Gastroesophageal sphincter (tissue), 4 donors: ENCODE data around the gene ZNF12. TPM values are rescaled to one million over a fixed set of nuclear protein-coding genes. Genes with fewer than 3 reads are reported as not detected.
"Not testable (repeated sequence)": the region's sequence is repeated elsewhere in the genome, so short reads cannot be mapped to it uniquely, and the experiment has no call there.

Source experiments
- ATAC-seq: fragments of 150-250 bp; one replicate; pipeline ENCODE4 v1.9.1; 2016; ENCODE audit warnings: mild to moderate bottlenecking, moderate library complexity
- H3K27ac ChIP-seq, 4 donors: fragments of 200-600 bp; sonication (generic) in 3 of 4; 1 replicate in 3 of 4; 2 replicates in 1 of 4; pipeline ENCODE4 v1.5.1; 2016 to 2019
- H3K27me3 ChIP-seq: fragments of 200-600 bp; sonication (generic); one replicate; pipeline ENCODE4 v1.5.1; 2019
- H3K36me3 ChIP-seq, 2 donors: fragments of 200-600 bp; sonication (generic); one replicate each; pipeline ENCODE4 v1.5.1; 2019; ENCODE audit warnings: control low read depth in 1 of 2
- H3K4me1 ChIP-seq, 3 donors: fragments of 200-600 bp; sonication (generic); 1 replicate in 2 of 3; 2 replicates in 1 of 3; pipeline ENCODE4 v1.5.1; 2016 to 2019; ENCODE audit warnings: control low read depth in 2 of 3
- H3K4me3 ChIP-seq, 2 donors: fragments of 200-600 bp; sonication (generic); one replicate each; pipeline ENCODE4 v1.5.1; 2019; ENCODE audit warnings: mild to moderate bottlenecking in 1 of 2, moderate library complexity in 1 of 2
- H3K9me3 ChIP-seq, 3 donors: fragments of 200-600 bp; sonication (generic); one replicate each; pipeline ENCODE4 v1.5.1; 2017 to 2019; ENCODE audit warnings: control low read depth in 2 of 3
- CTCF ChIP-seq, 4 experiments: fragments of 200-600 bp in 2 of 4; fragments of 450-650 bp in 2 of 4; sonication (generic) in 1 of 4; IDR thresholded peaks; one replicate each; pipeline ENCODE4 v1.5.1; 2017 to 2019; ENCODE audit warnings: antibody characterized with exemption in 4 of 4, mild to moderate bottlenecking in 2 of 4, moderate library complexity in 2 of 4
- EP300 ChIP-seq: sonication (generic); formaldehyde crosslinking; IDR thresholded peaks from one replicate; pipeline ENCODE4 v1.6.1; 2017; ENCODE audit warnings: antibody characterized with exemption, mild to moderate bottlenecking
- POLR2A ChIP-seq, 2 donors: fragments of 450-650 bp; IDR thresholded peaks; one replicate each; pipeline ENCODE4 v1.6.1; 2017; ENCODE audit warnings: antibody characterized with exemption in 2 of 2, mild to moderate bottlenecking in 2 of 2, moderate library complexity in 1 of 2
- POLR2AphosphoS5 ChIP-seq: sonication (generic); formaldehyde crosslinking; IDR thresholded peaks from one replicate; pipeline ENCODE4 v1.6.1; 2017; ENCODE audit warnings: antibody characterized with exemption
- WGBS, 2 donors: methylation state at CpG; one replicate each; pipeline ENCODE4 v1.1.5; 2018; ENCODE audit warnings: low coverage in 1 of 2; 5-methylcytosine and 5-hydroxymethylcytosine counted together
- total RNA-seq, 4 donors: library from RNA; depleted of rRNA; stranded (reverse); fragments of >200 nt; gene quantifications; one replicate each; pipeline ENCODE4 v1.1.0, GENCODE V29; 2016

The ZNF12 gene
- total RNA-seq = 10 to 100 TPM; 22.4 to 33.9 (median 24.5) TPM

- peak within 1 kb of the TSS; percentile 84 to 92 (median 90) for H3K27ac ChIP-seq
- no peaks in the 10 kb centered on the region for H3K27me3 ChIP-seq
- 1 to 21% methylated on average over 2 to 17 of the region's 65 CpGs for WGBS, 2 donors
- H3K4me1 ChIP-seq = peaks cover 4 to 36% (median 21%) of the 10 kb centered on the region in 3 donors
- TF ChIP-seq POLR2AphosphoS5 (peak; percentile 86), CTCF (IDR thresholded peaks at IDR 0.05) (peak in 1 of 4 experiments; percentile 14), EP300 (no peak), POLR2A (IDR thresholded peaks at IDR 0.05) (peak; percentile 57 to 64)
- H3K9me3 ChIP-seq = peaks cover 0 to 4% (median 0%) of the 10 kb centered on the region in 3 donors
- peak within 1 kb of the TSS; percentile 99 to 100 for H3K4me3 ChIP-seq
- peaks cover 0 to 29% of the 10 kb centered on the region in 2 donors for H3K36me3 ChIP-seq
- peak; percentile 99 for ATAC-seq
Observed at GRCh38 chr7:6706666-6707407, at the start of gene ZNF12. Gene ZNF12 (minus strand): TSS chr7:6706947. CDS start chr7:6705173, 1,774 bp downstream.

GRCh38 chr7:6753964-6754363 is 47.2 kb upstream of the ZNF12 start, which contains the start of gene RSPH10B2:
Gene RSPH10B2 (plus strand): TSS chr7:6754103. CDS start chr7:6757678, 3,575 bp downstream.
- not testable (repeated sequence) for H3K4me3 ChIP-seq, H3K36me3 ChIP-seq, H3K27ac ChIP-seq, H3K4me1 ChIP-seq, H3K27me3 ChIP-seq, H3K9me3 ChIP-seq
- peak; percentile 28 for ATAC-seq
- WGBS, 2 donors = no CpG with 5 or more reads among the region's 38 CpGs

- 92 to 93% methylated on average over 3 of the region's 6 CpGs for WGBS, 2 donors
- not testable (repeated sequence) for H3K9me3 ChIP-seq, H3K27me3 ChIP-seq, H3K27ac ChIP-seq, H3K4me3 ChIP-seq, ATAC-seq, H3K4me1 ChIP-seq
- peaks cover 0 to 19% of the 10 kb centered on the region in 2 donors for H3K36me3 ChIP-seq
Observed at GRCh38 chr7:6750173-6750572, 43.4 kb upstream of the ZNF12 start.

GRCh38 chr7:6749335-6749734 is 42.6 kb upstream of the ZNF12 start:
- peak; percentile 30 for ATAC-seq
- H3K9me3 ChIP-seq, H3K4me1 ChIP-seq, H3K27me3 ChIP-seq, H3K27ac ChIP-seq, H3K4me3 ChIP-seq: not testable (repeated sequence)
- WGBS, 2 donors = 83% methylated on average over 2 of the region's 12 CpGs; no CpG with 5 or more reads in 1 of the 2 donors
- H3K36me3 ChIP-seq = peaks cover 0 to 19% of the 10 kb centered on the region in 2 donors

GRCh38 chr7:6744410-6745100 is 37.8 kb upstream of the ZNF12 start:
- H3K27me3 ChIP-seq, H3K4me3 ChIP-seq, H3K9me3 ChIP-seq, ATAC-seq, H3K27ac ChIP-seq, H3K4me1 ChIP-seq: not testable (repeated sequence)
- peaks cover 0 to 38% of the 10 kb centered on the region in 2 donors for H3K36me3 ChIP-seq
- 50% methylated on average over 1 of the region's 12 CpGs; no CpG with 5 or more reads in 1 of the 2 donors for WGBS, 2 donors

- not testable (repeated sequence) for H3K27ac ChIP-seq, ATAC-seq, H3K4me1 ChIP-seq, H3K4me3 ChIP-seq, H3K27me3 ChIP-seq, H3K9me3 ChIP-seq
- H3K36me3 ChIP-seq = peaks cover 0 to 81% of the 10 kb centered on the region in 2 donors
- WGBS, 2 donors = no CpG with 5 or more reads among the region's 11 CpGs
Observed at GRCh38 chr7:6738415-6738814, 31.7 kb upstream of the ZNF12 start.

GRCh38 chr7:6730343-6730633 is 23.5 kb upstream of the ZNF12 start:
- TF ChIP-seq CTCF (IDR thresholded peaks at IDR 0.05) (no peak), POLR2AphosphoS5 (no peak), EP300 (no peak), POLR2A (IDR thresholded peaks at IDR 0.05) (no peak)
- H3K9me3 ChIP-seq = no peaks in the 10 kb centered on the region
- WGBS, 2 donors = 0% methylated on average over 3 of the region's 18 CpGs; no CpG with 5 or more reads in 1 of the 2 donors
- ATAC-seq = no peak
- peaks cover 0 to 23% (median 5%) of the 10 kb centered on the region in 3 donors for H3K4me1 ChIP-seq
- H3K36me3 ChIP-seq = peaks cover 0 to 32% of the 10 kb centered on the region in 2 donors
- H3K4me3 ChIP-seq = peak overlapping the region; percentile 94 to 95
- peak overlapping the region; percentile 75 to 88 (median 81) for H3K27ac ChIP-seq
- H3K27me3 ChIP-seq = no peaks in the 10 kb centered on the region
